GM19467 (cell line): ENCODE measurements around the gene AK6.
A peak's percentile ranks its signal among the peaks of the same experiment; 100 is the strongest.
"Not testable (repeated sequence)": the region's sequence is repeated elsewhere in the genome, so short reads cannot be mapped to it uniquely, and the experiment has no call there.

ENCODE experiments used
- ATAC-seq: cut with Tn5 transposase; IDR thresholded peaks from one replicate; pipeline ENCODE4 v1.9.1; 2021; ENCODE audit warnings: mild to moderate bottlenecking, moderate library complexity; ENCODE audit not compliant: unreplicated experiment

The AK6 gene

DNA sequence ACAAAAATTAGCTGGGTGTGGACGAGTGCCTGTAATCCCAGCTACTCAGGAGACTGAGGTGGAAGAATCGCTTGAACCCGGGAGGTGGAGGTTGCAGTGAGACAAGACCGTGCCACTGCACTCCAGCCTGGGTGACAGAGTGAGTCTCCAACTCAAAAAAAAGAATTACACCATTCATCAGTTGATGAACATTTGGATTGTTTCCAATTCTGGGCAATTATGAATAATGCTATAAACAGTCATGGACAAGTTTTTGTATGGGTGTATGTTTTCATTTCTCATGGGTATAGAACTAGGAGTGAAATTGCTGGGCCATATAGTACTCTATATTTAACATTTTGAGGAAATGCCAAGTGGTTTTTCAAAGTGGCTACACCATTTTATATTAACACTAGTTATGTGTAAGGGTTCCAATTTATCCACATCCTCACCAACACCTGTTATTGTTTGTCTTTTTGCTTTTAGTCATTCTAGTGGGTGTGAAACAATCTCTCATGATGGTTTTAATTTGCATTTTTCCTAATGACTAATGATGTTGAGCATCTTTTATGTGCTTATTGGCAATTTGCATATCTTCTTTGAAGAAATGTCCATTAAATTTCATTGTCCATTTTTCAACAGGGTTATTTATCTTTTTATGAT, 27.7 kb downstream of the AK6 start:
- ATAC-seq: no peak

DNA sequence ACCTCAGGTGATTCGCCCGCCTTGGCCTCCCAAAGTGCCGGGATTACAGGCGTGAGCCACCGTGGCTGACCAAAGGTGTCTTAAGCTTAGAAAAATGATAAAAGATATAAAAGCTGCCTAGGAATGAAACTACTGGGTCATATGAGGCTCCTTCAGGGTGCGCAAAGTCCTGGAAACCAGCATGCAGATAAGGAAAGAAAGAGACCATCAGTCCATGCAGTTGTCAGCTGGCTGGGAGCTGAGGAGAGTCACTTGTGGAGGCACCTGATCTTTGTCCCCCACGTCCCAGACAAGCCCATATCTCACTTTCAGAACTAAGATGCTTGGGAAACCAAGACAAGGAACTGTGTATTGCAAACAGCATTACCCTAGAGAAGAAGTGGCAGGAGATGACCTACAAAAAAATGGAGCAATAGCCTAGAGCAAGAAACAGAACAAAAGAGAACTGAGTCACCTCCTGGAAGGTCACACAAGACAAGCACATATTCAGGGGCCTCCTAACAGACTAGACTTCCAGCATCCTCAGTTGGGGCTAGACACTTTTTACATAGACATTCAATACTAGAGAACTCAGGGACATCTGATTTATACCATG, 33.9 kb downstream of the AK6 start:
- ATAC-seq: no peak

DNA sequence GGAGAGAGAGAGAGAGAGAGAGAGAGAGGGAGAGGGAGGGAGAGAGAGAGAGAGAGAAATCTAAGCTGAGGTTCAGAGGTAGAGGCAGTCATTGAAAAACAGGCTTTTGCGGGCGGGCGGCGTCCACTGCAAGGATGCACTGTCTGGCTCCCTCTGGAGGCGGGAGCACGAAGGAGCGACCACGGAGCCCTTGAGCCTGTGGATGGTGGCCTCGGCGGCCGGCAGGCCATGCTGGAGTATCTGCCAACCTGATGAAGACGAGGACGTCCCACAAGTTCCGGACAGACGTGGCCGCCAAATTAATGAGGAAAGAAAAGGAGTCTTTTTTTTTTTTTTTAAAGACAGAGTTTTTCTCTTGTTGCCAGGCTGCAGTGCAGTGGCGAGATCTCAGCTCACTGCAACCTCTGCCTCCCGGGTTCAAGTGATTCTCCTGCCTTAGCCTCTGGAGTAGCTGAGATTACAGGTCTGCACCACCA, 34.5 kb downstream of the AK6 start:
- ATAC-seq: peak; percentile 62

DNA sequence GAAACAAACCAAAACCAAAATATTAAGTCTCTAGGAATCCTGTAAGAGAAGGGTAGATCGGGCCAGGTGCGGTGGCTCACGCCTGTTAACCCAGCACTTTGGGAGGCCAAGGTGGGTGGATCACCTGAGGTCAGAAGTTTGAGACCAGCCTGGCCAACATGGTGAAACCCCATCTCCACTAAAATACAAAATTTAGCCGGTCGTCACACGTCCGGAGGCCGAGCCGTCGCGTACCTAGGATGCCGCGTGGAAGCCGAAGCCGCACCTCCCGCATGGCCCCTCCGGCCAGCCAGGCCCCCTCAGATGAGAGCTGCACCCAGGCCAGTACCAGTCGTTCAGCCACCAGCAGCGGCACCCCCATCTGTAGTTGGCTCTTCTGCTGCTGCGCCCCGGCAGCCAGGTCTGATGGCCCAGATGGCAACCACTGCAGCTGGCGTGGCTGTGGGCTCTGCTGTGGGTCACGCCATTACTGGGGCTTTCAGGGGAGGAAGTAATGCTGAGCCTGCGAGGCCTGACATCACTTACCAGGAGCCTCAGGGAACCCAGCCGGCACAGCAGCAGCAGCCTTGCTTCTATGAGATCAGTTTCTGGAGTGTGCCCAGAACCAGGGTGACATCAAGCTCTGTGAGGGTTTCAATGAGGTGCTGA, 35.5 kb downstream of the AK6 start:
- not testable (repeated sequence) for ATAC-seq

DNA sequence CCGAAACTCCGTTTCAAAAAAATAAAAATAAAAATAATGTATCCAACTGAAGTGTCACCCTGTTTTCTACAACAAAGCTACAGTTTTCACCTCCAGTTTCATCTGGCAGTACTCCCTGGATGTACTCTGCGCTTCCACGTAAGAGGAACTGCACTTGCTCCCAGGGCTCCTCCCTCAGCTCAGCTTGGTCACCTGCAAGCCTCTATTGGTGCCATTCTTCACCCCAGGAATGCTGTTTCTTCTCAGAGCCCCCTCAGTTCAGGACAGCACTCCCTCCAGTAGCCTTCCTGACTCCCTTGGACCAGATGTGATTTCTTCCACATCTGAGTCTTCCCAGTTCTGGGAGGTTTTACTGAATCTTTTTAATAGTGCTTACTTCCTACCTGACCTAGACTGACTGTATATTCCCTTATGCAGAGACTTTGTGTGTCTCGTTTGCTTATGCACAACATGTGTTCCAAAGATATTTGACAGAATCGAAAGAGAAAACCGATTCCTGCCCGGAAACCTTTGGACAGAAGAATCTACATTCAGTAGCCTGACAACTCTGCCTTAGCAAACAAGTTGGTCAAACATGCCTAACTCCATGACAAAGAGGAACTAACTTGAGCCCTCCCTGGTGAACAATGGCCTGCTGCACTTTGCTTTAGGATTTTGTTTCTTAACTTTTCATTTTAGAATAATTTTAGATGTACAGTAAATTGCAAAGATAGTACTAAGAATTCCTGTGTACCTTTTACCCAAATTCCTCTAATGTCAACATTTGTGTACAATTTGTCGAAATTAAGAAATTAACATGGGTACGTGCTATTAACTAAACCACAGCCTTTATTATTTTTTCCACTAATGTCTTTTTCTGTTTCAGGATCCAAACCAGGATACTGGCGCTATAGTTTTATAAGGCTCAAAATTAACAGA, 37.5 kb downstream of the AK6 start:
- no peak for ATAC-seq

- no peak for ATAC-seq
Measured at GRCh38 chr5:69329905-69330489, 39.3 kb downstream of the AK6 start.

GRCh38 chr5:69326365-69326764, 43.0 kb downstream of the AK6 start:
- no peak for ATAC-seq

- ATAC-seq: no peak
Measured at GRCh38 chr5:69317391-69317790, 51.9 kb downstream of the AK6 start.

GRCh38 chr5:69315972-69316371, 53.3 kb downstream of the AK6 start:
- ATAC-seq: no peak

DNA sequence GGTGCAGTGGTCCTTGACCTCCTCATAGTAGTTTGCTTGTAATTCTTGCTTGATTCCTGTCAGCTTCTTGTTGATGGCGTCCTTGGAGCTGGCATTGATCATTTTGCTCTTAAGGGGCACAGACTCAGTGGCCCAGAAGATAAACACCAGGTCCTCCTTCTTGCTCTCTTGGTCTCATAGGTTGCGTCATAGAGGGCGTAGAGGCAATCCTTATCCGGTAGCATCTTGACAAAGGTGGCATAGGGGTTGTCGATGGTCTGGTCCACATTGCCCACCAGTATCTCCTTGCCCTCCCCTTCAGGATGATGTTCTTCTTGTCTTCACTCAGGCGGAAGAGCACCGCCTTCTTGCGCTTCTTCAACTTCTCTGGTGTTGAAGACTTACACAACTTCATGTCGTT, 55.9 kb downstream of the AK6 start:
- ATAC-seq: no peak

DNA sequence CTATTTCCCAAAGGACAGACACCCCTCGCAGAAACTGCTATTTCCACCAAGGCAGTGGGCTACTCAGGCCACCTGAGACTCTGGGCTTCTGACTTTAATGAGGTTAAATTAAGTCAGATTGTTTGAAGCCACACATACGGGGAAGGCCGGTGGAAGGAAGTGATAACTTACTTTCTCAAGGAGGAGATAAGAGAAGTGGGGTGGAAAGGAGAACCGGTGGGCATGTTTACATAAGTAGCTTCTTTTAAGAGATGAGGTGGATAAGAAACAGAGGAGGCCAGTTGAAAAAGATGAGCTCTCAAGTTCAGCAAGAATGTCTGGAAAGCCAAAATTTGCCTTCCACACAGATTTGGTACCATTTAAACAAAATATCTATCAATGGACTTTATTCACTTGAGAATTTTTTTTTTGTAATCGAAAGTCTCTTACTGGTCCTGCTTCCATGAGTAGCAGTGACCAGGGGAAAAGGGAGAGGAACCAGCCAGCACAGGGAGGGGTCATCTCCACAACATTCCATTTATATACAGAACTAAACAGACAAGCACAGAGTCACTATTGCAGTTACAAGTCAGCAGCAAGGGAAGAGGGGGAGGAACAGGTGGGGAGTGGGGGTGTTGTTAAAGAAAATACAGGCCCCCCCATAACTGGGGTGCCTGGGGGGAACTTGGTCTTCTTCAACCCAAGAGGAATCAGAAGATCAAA, 56.7 kb downstream of the AK6 start:
- ATAC-seq: no peak

GRCh38 chr5:69309380-69309779, 59.9 kb downstream of the AK6 start:
- no peak for ATAC-seq

DNA sequence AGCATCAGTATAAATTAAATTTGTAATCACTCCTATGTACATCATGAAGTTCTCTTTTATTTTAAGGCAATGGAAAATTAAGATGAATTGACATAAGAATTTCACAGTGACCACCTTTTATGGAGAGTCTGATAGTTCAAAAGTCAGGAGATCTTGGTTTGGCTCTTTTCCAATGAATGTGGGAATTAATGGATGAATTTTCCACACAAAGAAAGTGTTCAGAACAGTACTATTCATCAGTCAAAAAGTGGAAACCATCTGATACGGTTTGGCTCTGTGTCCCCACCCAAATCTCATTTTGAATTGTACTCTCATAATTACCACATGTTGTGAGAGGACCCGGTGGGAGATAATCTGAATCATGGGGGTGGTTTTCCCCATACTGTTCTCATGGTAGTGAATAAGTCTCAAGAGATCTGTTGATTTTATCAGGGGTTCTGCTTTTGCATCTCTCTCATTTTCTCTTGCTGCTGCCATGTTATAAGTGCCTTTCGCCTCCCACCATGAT, 61.2 kb downstream of the AK6 start:
- ATAC-seq: no peak

DNA sequence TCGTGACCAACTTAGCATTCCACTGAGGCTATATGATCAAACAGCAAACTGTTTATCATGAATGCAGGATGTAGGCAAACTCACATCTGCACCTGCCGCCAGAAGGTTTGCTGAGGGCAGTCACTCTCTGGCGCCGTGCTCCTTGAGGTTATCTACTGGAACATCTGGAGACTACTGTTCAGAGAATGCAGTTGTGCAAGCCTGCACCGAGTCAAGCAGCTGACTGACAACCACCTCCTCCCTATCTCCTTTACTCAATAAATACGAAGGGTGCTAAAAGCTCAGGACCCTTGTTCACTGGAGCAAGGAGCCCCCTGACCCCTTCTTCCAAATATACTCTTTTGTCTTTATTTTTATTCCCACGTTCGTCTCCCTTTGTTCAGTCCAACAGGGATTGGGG, 63.8 kb downstream of the AK6 start:
- ATAC-seq: no peak
